ENCODE results near the gene MST1R.
A peak's percentile ranks its signal among the peaks of the same experiment; 100 is the strongest.
"Not testable (repeated sequence)": the region's sequence is repeated elsewhere in the genome, so short reads cannot be mapped to it uniquely, and the experiment has no call there.

MST1R gene

DNA sequence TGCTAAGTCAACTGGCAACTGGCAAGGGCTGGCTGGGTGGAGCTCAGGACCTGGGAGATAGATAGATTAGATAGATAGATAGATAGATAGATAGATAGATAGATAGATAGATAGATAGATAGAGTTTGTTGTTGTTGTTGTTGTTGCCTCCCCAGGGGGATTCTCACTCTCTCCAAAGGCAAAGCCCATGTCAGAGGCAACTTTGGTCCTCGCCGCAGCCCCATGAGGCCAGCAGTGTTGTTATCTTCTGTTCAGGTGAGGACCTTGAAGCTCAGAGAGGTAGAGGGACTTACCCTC, 7.4 kb upstream of the MST1R start:
- TF ChIP-seq, protein P1, sequence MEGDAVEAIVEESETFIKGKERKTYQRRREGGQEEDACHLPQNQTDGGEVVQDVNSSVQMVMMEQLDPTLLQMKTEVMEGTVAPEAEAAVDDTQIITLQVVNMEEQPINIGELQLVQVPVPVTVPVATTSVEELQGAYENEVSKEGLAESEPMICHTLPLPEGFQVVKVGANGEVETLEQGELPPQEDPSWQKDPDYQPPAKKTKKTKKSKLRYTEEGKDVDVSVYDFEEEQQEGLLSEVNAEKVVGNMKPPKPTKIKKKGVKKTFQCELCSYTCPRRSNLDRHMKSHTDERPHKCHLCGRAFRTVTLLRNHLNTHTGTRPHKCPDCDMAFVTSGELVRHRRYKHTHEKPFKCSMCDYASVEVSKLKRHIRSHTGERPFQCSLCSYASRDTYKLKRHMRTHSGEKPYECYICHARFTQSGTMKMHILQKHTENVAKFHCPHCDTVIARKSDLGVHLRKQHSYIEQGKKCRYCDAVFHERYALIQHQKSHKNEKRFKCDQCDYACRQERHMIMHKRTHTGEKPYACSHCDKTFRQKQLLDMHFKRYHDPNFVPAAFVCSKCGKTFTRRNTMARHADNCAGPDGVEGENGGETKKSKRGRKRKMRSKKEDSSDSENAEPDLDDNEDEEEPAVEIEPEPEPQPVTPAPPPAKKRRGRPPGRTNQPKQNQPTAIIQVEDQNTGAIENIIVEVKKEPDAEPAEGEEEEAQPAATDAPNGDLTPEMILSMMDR (IDR thresholded peaks at IDR 0.05; ENCODE audit: borderline replicate concordance, insufficient read depth, low read depth, low read length): no peak
- no peak overlapping the region for H3K4me3 ChIP-seq (ENCODE audit: low read depth, low read length)

DNA sequence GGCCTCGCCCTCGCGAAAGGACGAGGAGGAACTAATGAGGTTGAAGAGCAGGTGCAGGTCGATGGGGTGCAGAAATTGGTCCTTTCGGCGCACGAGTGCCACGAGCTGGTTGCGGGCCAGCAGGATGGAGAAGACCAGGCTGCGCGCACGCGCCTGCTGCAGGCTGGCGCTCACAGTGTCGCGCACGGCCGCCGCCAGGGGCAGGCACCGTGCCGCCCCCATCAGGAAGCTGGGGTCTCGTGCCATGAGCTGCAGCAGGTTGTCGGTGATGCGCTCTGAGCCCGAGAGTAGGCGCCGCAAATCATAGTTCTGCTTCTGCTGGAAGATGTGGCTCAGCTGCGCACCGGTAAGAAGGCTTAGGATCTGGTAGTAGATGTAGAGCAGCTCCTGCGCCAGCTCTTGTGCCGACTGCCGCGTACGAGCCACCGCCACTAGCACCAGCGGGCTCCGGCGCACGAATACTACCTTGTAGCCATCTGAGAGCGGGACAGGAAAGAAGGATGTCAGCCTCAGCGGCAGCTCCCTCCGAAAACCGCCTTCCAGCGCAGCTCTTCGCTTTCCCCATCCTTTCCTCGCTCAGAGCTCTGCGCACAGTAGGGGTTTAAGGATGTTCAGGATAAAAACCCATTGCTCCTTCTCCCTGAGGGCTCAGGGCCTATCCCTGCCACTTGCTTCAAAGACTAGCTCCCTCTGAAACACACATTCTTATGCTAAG, 6.9 kb upstream of the MST1R start:
- TF ChIP-seq, protein P1 (IDR thresholded peaks at IDR 0.05; ENCODE audit: borderline replicate concordance, insufficient read depth, low read depth, low read length): no peak
- no peak overlapping the region for H3K4me3 ChIP-seq (ENCODE audit: low read depth, low read length)

DNA sequence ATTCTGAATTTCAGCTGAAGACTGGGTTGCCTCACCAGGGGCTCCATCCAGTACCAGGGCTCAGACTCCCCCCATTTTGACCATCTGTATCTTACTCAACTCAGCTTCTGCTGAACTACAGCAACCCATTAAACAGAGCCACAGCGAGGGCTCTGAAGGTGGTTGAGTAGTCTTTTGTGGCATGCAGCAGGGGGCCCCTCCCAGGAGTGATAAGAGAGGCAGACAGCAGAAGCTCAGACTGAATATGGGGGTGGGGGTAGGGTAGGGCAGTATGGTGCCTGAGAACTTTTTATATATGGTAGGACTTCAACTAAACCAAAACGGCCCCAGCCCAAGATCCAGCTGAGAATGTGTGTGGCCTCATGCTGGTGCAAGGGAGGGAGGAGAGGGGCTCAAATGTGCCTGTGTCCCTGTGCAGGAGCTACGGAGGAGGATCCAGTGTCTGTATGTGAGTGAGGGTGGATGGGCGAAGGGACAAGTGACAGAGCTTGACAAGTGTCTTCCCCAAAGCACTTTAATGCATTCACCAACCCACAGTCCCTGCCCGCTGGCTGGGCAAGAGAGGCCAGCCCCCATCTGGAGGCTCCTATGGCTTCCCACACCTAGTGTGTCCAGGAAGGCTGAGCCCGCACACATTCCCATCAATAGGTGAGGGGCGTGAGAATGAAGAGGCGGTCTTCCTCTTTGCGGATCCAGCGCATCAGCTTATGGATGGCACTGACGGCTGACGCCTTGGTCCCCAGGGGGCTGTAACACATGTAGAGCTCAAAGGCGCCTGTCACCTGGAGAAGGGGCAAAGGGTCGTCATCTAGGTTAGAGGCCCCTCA, 4.9 kb upstream of the MST1R start:
- TF ChIP-seq, protein P1 (IDR thresholded peaks at IDR 0.05; ENCODE audit: borderline replicate concordance, insufficient read depth, low read depth, low read length): no peak
- H3K4me3 ChIP-seq (ENCODE audit: low read depth, low read length): no peak overlapping the region

DNA sequence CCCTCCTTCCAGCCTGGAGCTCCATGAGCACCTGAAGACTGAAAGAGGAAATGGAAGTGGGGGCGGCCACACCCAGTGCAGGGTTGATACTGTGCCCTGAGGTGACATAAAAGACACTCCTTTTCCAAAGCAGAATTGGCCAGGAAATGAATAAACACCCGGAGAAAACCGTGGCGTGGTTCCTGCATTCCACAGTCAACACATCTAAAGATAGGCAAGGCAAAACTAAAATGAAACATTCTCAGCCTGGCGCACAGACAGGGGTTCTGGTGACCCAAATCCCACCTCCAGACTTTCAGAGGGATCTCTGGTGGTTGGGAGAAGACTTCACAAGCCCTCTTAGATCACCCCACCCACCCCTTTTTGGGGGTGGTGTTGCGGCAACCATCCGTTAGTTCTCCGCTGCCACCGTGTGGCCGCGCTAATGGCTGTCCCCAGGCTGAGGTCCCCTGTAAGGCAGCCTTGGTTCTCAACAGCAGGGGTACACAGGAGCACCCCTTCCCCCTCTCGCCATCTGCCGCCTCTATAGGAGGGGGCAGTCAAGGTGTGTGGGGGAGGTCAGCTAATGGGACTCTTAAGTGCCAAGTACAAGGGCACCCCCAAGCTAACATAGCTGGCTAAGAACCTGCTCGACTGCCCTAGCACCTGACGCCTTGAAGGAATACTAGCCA, 2.5 kb upstream of the MST1R start:
- H3K4me3 ChIP-seq (ENCODE audit: low read depth, low read length): peak overlapping the region; percentile 22
- TF ChIP-seq, protein P1 (IDR thresholded peaks at IDR 0.05; ENCODE audit: borderline replicate concordance, insufficient read depth, low read depth, low read length): peak; percentile 80

DNA sequence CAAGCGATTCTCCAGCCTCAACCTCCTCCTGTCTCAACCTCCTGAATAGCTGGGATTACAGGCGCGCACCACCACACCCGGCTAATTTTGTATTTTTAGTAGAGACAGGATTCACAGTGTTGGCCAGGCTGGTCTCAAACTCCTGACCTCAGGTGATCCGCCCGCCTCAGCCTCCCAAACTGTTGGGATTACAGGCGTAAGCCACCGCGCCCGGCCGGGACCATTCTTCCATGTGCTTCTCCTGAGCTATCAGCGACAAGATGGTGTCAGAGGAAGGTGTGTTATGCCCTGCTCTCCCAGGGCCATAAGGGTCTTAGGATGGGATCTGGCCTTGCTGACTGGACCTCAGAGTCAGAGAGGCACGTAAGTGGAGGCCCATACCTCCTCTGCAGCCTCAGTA, 775 bp upstream of the MST1R start:
- not testable (repeated sequence) for H3K4me3 ChIP-seq (ENCODE audit: low read depth, low read length)

DNA sequence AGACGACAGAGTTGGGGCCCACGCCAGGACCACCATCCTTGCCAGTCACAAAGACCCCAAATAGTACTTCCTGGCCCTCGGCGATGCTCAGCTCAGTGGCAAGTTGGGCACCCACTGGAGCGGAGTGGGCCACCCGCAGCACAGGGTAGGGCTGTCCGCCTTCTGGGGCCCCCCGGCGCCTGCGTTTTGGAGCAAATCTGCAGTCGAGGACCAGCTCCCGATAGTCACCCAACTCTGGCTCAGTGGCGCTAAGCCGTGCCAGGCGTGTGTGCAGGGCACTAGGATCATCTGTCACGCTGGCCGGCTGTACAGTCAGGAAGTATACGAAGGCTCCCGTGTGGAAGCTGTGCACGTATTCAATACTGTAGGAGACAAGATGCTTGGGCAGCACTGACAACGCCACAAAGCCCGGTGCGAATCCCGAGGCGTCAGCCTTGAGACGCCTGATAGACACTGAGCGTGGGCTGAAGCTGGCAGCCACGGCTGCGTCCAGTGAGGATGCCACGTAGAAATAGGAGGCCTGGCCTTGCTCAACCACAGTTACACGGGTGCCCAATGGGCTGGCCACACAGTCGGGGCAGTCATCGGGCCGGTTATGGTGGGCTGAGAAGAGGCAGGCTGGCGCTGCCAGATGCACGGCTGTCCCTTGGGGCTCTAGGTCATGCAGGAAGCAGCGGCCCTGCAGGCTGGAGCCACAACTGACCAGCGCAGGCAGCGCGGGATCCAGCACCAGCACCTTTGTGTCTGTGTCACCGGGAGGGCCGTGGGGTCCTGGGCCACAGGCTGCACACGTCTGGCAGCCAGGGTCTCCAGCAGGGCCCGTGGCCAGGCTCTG, 945 bp downstream of the MST1R start:
- H3K4me3 ChIP-seq (ENCODE audit: low read depth, low read length): no peak overlapping the region
- TF ChIP-seq, protein P1 (IDR thresholded peaks at IDR 0.05; ENCODE audit: borderline replicate concordance, insufficient read depth, low read depth, low read length): no peak

Data from GM12875 (cell line).